GM12891 (cell line): ENCODE results near the gene GNAT1.
A peak's percentile ranks its signal among the peaks of the same experiment; 100 is the strongest.

Experiments
- PAX5 ChIP-seq: IDR thresholded peaks from 2 replicates; pipeline ENCODE4 v1.6.1; 2011; ENCODE audit warnings: low read length, moderate library complexity, mild to moderate bottlenecking; ENCODE audit not compliant: insufficient read depth, severe bottlenecking
- POLR2A ChIP-seq: IDR thresholded peaks from 2 replicates; pipeline ENCODE4 v1.6.1; 2011; ENCODE audit warnings: low read depth, low read length, control low read depth
- POLR2AphosphoS5 ChIP-seq: IDR thresholded peaks from 2 replicates; pipeline ENCODE4 v1.6.1; 2011; ENCODE audit warnings: low read depth, low read length, control low read depth
- POU2F2 ChIP-seq: IDR thresholded peaks from 2 replicates; pipeline ENCODE4 v1.6.1; 2011; ENCODE audit warnings: low read depth, mild to moderate bottlenecking, control low read depth, low read length, moderate library complexity
- SPI1 ChIP-seq: IDR thresholded peaks from 2 replicates; pipeline ENCODE4 v1.6.1; 2011; ENCODE audit warnings: low read depth, low read length, control low read depth
- TAF1 ChIP-seq: IDR thresholded peaks from 2 replicates; pipeline ENCODE4 v1.6.1; 2011; ENCODE audit warnings: low read depth, low read length, control low read depth

DNA sequence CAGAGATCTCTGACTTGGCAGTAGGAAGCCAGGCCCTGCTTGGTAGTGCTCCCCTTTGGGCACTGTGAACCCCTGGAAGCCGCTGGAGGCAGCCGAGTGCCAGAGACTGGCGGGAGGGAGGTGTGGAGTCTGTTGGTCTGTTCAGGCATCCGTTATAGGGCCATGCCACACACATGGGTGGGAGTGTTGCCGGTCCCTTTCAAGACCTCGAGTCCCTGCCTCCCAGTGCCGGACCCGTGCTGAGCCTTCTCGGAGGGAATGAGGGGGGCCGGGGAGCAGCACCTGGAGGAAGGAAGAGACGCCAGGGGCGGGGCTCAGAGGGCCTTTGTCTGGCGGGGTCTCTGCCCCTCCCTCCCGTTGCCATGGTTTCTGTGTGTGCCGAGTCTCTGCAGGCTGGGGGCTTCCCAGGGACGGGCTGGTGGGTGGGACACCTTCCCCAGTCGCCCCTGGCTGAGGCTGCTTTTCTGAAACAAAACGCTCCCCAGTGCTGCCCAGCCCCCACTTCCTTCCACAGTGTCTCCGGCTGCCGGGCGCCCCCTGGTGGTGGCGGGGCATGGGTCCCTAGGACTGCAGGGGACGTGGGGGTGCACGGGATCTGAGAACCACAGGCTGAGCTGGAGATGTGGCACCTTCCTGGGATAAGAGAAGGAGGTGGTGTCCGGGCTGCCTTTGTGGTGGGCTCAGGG lies 54.6 kb downstream of the GNAT1 start:
- no peak for TF ChIP-seq POLR2A
- TF ChIP-seq SPI1 = peak; percentile 60
- no peak for TF ChIP-seq POLR2AphosphoS5
- TF ChIP-seq PAX5 = no peak
- no peak; the same call in 1 of the 2 replicates for TF ChIP-seq POU2F2
- no peak for TF ChIP-seq TAF1
